AG09309 (cell line): ENCODE measurements around the gene SNX24.

ENCODE experiments used
- DNase-seq: peaks from one replicate; pipeline ENCODE4 v3.0.0-alpha.2; 2010; ENCODE audit warnings: low read depth
- H3K4me3 ChIP-seq: 2 replicates; pipeline ENCODE4 v1.5.1; 2011; ENCODE audit warnings: mild to moderate bottlenecking, low read depth, low read length, moderate library complexity; ENCODE audit not compliant: control insufficient read depth
- CTCF ChIP-seq: IDR thresholded peaks from 2 replicates; pipeline ENCODE4 v1.5.1; 2011; ENCODE audit warnings: mild to moderate bottlenecking, low read depth, low read length, inconsistent platforms; ENCODE audit not compliant: insufficient read depth, control insufficient read depth; ENCODE audit errors: missing control alignments

Gene SNX24

GRCh38 chr5:123046222-123046621 lies 200.8 kb downstream of the SNX24 start:
- H3K4me3 ChIP-seq, result no peak overlapping the region
- DNase-seq, result no peak
- TF ChIP-seq CTCF, result no peak

GRCh38 chr5:123047706-123048105 lies 202.3 kb downstream of the SNX24 start:
- H3K4me3 ChIP-seq, result no peak overlapping the region
- no peak for DNase-seq
- no peak for TF ChIP-seq CTCF

- no peak overlapping the region for H3K4me3 ChIP-seq
- TF ChIP-seq CTCF, result no peak
- DNase-seq, result no peak
Observed at GRCh38 chr5:123051206-123051605, 205.8 kb downstream of the SNX24 start.
